Hematopoietic multipotent progenitor cell (in vitro differentiated cells): ENCODE results near the gene HPX. TPM values are rescaled to one million over a fixed set of nuclear protein-coding genes. Genes with fewer than 3 reads are reported as not detected.

Experiments used
- DNase-seq, 3 donors: peaks; one replicate each; pipeline ENCODE4 v3.0.0-alpha.2; 2011 to 2015; ENCODE audit warnings: low read depth in 2 of 3, low spot score in 2 of 3
- total RNA-seq: library from RNA; depleted of rRNA; stranded (reverse); fragments of >200 nt; gene quantifications from one replicate; pipeline ENCODE4 v1.2.3, GENCODE V29; 2012

The HPX gene
- total RNA-seq, 1 donor: 1.6 TPM

DNA sequence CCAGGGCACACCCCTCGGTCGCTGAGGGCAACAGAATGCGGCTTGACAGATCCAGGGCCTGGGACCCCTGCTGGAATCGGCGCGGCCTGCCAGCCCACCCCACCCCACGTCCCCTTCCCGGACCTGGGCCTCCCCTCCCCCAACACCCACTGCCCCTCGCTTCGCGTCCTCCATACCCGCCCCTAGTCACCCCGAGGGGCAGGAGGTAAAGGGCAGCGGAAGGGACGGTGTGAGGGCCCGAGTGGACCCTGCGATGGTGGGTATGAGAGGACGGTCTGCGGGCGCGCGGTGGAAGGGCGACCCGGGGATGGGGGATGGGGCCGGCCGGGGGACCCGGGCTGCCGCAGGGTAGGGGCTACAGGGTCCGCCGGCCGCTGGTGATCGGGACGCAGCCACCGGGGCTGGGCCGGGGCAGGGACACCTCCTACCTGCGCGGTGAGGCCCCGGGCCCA is 22.2 kb downstream of the HPX start:
- DNase-seq: peak in 1 of 3 donors; percentile 42

DNA sequence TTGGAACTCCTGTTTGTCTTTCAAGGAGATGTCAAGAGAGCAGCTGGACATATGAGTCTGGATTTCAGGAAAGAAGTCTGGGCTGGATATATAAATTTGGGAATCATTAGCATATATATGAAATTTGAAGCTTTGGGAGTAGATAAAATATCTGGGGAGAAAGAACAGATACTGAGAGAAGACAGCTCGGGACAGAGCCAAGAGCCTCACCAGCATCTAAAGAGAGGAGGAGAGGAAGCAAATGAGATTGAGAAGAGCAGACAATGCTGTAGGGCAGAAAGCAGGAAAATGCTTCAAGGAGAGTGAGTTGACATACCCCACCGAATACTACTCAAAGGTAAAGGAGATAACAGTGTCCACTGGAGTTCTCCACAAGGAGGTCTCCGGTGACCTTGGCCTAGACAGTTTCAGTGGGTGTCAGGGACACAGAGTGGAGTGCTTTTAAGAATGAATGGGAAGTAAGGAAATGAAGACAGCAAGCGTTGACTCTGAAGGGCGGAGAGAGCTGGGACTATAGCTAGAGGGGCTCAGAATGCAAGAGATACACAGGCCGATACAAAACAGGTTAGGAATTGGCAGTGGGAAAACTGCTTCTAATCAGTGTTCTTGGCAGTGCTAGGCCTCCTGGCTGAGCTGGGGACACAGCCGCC is 22.8 kb downstream of the HPX start:
- no peak for DNase-seq

DNA sequence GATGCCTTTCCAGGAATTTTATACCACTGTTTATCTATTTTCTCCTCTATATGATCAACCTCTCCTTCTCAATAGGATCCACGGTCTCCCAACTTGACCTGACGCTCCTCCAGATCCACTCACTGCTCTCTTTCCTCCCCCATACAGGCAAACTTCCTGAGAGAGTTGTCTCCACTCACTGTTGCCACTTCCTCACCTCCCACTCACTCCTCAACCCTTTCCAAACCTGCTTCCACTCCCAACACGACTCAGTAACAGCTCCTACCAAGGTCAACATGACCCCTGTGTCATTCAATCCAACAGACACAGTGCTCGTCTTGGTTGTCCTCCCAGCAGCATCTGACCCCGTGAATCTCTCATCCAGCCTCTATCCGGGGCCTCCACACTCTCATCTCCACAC is 25.0 kb downstream of the HPX start:
- DNase-seq: no peak

DNA sequence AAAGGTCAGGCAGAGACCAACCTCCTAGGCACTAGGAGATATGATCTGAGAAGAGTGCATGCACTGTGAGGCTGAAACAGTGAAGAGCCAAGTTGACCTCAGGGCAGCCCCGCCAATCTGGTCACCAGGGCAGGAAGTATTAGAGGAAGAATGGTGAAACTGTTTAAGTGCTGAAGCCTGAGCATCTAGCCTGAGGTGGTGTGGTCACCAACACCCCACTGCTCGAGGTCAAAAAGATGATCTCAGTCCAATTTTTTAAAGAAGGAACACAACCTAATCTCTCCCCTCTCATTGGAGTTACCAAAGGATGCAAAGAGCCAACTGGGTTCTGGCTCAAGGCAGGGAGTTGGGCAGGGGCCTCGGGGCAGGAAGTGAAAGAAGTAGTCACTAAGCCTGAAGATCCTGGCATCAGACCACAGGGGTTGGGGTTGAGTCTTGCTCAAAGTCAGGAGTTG is 25.9 kb downstream of the HPX start:
- no peak for DNase-seq

DNA sequence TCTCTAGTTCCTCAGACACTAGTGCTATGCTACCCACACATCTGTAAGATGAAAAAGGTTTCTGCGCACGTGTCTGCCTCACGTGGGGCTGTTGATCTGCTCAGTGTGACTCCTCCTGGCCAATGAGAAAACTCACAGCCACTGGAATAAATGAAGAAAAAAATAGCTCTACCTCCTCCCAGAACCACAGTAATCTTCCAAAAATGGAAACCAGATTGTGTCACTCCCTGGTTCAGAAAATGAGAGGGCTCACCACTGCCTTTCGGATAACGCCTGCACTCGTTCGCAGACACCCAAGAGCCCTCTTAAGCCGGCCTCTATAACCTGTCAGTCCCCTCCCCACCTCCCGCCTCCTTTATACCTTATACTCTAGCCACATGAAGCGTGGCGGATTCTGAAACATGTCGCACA is 27.0 kb downstream of the HPX start:
- DNase-seq: no peak

DNA sequence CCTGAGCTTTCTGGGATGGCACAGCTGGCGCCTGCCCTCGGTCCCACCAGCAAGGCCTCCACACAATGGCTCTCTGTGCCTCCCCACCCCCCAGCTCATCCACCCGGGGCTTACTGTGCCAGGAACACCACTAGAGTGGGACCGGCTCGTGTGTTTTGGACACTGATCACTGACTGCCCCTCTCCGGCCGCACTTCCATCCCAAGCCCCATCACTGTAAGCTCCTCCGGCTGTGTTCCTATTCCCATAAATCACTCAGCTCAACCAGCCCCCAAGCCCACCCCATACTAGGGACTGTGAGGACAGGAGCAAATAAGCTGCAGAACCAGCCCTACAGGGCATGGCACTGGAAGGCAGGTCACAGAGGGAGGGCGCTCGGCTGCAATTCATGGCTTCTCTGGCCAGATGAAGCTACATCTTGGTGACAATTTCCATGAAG is 29.2 kb downstream of the HPX start:
- DNase-seq: no peak

DNA sequence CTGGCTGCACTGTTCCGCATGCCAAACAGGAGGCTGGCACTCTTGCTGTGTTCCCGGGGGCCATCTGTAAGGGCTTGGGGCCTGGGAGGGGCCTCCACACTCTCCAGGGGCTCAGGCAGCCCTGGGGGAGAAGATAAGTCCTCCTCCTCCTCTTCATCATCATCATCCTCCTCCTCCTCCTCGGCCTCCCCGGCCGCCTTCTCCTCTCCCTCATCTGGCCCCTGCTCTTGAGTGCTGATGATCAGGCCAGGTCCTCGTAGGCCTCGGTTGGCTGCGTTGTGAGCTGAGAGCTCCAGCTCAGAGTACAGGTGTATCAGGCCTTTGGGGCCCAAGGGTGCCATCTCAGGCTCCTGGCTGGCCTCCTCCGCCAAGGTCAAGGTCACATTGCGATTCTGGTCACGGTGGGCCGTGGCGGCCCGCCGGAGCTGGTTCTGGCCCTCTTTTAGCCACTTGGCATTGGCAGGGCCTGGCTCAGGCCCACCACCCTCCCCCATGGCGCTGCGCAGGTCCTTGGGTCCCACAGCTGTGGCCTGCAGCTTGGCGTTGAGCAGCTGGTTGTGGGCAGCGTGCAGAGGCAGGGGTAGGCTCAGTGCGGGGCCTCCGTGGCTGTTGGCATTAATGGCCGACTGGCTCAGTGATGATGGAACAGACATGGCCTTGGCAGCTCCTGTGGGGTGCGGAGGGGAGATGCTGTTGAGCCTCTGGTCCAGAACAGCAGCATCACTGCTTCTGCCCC is 29.9 kb downstream of the HPX start:
- no peak for DNase-seq

DNA sequence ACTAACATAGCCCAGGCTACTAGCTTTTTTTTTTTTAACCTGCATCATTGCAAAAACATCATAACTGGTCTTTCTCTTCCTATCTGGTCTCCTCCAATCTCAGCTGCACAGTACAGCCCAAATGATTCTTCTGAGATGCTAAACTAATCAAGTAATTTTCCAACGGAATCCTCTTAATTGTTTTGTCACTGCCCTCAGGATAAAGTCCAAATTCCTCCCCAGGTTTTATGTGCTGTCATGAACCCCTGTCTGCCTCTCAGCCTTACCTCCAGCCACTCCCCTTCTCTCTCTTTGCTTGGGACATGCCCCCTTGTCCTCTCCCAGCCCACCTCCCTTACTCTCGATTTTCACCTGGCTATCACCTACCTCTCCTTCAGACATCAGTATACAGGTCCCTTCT is 34.4 kb downstream of the HPX start:
- no peak for DNase-seq

DNA sequence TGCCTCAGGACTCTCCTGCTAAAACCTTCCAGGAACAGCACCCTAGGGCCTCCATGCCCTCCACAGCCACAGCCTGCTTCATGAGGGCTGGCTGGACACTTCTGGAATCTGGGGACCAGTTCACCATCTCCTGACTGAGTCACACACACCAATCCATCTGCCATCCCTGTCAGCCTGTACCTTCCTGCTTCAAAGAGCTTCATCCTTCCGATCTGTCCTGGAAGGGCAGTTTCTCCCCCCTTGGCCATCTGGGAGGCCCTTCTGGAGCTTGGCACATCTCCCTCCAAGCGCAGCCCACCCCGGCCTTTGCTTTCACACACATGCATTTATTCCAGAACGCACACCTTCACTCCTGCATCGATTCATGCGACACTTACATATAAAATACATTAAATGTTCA is 34.9 kb downstream of the HPX start:
- no peak for DNase-seq

DNA sequence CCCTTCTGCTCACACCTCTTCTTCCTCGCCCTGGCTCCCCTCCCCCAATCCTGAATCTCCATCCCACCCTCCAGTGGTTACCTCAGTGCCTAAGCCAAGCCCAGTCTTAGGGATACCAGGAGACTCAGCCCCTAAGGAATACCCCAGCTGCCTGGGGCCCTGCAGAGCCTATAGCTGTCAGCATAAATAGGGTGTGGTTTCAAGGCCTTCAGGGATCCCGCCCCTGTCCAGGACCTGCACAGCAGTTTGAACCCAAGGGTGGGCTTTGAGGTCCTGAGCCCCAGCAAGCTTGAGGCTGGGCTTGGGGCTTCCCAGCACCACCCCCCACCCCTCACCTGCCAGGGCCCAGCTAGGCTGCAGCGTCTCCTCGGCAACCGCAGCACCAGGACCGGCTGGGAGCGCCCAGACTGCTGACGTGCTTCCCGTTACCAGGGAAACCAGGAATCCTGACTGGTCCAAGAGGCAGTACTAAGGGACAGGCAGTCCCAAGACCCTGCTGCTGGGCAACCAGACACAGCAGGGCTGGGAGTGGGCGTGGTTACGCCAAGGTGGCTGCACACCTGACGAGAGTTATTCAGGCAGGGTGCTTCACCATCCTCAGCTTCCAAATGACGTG is 35.6 kb downstream of the HPX start:
- DNase-seq: no peak

DNA sequence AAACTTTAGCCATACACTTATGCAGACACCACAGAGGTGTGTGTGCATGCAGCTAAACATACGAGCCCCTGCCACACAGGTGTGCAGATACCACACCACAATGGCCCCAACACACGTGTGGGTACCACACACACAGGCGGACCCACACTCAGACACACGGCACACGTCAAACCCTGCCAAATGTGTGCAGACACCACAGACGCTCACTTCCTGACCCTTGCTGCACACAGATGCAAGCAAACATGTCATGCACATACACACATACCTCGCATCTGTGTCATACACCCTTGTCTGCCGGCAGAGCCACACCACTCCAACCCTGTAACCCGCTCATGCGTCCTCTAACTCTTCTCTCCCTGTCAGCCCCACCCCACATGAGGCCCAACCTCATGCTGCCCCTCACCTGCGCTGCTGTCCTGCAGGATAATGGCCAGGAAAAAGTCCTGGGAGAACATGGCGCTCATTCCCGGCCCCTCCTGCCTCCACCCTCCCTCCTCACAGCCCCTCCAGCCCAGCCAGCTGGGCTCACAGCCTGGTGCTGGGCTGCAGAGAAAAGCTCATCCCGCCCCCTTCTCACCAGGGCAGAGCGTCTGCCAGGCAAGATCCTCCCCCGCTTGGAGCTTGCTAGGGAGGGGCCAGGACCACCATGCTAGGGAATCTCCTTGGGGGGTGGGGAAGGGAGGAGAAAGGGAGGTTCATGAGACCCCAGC is 36.3 kb downstream of the HPX start:
- no peak for DNase-seq

DNA sequence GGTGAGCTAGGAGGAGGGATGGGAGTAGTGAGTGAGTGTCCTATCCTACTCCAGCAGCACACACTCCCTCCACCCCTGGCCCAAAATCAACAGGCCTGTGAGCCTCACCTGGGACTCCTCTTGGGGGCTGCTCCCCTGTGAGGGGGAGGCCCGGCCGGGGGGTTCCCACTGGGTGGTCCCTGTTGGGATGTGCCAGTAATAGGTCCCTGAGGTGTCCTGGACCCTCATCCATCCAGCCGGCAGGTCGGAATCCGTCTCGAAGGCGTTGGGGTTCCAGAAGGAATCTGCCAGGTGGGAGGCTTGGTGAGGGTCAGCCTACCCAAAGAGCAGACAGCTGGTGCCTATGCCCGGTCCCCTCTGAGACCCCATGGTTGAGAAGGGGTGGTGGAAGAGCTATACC is 37.2 kb downstream of the HPX start:
- DNase-seq: no peak

DNA sequence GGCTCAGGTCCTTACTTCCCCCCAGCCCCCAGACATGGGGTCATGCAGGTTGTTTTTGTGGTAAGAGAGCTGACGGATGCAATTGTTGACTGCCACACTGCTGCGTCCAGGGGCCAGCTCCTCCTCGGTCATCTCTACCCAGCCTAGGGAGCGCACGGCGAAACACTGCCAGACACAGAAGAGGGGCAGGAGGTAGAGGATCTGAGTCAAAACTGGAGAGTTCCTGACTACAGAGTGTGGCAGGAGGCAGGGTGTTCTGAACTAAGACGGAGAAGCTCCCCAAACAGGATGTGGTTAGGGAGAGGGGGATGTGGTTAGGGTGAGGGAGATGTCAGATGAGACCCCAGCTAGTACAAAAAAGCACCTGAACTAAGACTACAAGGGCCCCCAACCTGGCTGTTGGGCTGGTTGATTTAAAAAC is 38.2 kb downstream of the HPX start:
- DNase-seq: peak in 2 of 3 donors; percentile 59 to 70

DNA sequence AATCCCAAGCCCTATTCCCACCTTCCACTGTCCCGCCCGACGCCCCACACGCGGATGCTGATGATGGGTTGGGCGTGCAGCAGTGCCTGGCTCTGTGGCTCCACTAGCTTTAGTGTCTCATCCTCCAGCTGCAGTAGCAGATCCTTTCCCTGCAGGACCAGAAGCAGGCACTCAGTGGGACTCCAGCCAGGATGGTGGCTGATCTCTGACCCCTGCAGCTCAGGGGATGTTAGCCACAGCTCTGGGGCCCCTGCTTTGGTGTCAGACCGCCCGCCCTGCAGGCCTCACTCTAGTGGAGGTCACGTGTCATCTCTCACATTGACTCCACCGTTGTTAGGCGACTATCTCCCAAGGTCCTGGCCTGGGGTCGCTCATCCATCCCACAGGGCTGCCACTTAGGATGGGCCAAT is 38.7 kb downstream of the HPX start:
- no peak for DNase-seq

DNA sequence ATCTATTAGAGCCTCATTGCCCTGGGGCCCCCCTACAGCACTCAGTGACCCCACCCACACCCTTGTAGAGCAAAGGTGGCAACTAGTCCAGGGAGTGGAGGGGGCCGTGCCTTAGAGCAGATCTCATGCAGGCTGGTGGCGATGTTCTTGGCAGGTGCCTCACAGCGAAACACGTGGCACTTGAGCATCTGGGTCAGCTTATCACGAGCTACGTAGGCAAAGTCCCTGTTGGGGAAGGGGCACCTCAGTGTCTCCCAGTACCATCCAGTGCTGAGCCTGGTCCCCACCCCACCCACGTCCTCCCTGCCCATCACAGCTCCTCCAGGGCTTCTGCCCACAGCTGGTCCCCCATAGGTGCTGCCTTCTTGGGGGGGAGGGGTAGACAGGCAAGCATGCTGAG is 39.3 kb downstream of the HPX start:
- DNase-seq: no peak

DNA sequence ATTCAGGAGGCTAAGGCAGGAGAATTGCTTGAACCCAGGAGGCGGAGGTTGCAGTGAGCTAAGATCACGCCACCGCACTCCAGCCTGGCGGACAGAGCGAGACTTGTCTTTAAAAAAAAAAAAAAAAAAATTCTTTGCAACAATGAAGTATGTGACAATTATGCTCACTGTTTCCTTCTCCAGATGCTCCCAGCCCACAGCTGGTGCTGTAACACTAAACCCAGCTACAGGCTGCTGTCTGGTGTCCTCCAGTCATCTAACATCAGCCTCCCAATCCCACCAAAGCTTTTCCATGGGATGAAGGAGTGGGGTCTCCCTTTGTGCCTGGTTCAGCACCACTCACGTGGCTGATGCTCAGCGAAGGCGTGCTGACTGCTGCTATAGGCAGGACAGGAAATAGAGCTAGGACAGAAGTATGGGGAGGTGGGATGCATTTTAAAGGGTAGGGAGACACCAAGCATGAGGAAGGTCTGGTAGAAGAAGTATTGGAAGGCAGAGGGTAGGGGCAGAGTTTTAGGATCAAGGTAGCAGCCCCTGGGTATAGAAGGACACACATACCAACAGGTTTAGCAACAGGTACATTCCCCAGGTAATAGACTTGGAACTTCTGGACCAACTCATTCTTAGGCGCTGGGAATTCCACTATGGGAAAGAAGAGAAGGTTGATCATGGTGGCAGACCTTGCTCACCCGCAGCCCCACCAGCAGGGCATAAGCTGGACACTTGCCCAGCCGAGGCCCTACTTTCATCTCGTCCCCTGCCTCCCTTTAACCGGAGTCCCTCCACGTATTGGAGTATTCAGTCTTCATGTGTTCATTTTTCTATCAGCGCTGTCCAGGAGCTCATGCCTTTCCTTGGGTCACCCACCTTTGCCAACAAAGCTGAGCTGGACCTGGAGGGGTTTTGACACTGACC is 40.1 kb downstream of the HPX start:
- no peak for DNase-seq

DNA sequence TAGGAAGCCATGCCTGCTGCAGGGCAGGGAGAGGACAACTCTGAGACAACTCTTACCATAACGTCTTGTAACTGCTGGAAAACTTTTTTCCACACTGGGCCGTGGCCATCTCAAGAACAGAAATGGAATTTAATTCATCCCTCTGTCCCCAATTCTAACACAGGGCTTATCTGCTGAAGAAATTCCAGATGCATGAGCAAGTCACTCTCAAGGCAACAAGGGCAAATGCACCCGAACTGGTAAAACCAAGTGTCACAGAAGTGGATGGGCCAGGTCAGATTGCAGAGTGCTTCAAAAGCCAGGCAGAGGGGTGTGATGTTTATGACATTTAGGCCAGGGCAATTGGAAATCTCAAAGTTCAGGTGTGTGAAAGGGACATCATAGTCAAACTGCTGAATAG is 43.2 kb downstream of the HPX start:
- no peak for DNase-seq

DNA sequence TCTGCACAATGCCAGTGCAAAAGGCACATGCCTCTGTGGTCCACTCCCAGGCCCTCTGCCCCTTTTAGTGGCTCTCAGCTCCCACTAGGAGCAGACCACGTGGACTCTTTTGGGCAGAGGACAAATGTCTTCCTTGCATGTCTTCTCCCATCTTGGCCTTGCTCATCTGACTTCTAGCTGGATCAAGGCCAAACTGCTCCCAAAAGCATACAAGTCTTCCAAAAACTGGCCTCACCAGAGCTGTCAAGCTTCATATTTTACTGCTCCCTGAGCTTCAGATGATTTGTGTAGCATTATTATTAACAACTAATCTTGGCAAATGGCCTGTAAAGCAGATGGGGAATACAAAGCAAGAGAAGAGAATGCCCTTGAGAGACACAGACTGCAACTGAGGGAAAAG is 43.6 kb downstream of the HPX start:
- no peak for DNase-seq

DNA sequence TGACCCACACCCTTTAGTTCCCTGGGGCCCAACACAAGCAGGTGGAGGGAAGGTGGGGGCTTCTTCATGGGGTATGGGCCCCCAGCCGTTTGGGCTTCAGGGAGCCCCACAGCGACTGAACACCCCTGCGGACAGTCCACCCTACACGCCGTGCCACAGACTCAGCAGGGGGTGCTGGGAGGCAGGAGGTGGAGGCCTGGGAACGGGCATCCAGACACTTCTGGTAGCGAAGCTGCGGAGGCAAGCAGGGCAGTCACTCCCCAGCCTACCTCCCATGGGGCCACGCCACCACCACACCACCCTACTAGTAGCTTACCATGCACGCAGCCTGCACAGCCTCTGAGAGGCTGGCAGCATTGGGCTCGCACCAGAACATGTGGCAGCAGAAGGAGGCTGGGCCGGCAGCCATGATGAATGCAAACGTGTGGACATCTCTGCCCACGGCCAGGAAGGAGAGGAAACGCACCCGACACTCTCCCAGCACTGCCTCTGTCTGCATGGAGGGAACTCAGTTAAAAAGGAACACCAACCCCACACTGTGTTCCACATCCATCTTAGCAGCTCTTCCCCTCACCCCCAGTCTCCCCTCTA is 45.2 kb downstream of the HPX start:
- DNase-seq: no peak
